Effector memory CD8-positive, alpha-beta T cell (primary cell): ENCODE measurements around the gene STAC2.

ENCODE experiments used
- ATAC-seq: fragments of 150-1000 bp; cut with Tn5 transposase; replicated peaks from 2 replicates; pipeline ENCODE4 v1.10.0; 2021; ENCODE audit warnings: mild to moderate bottlenecking, moderate library complexity
- DNase-seq, 3 experiments: peaks; one replicate each; pipeline ENCODE4 v3.0.0; 2021
- H3K27ac Mint-ChIP-seq, 2 donors: one replicate each; pipeline ENCODE4 v1.8.0; 2022; ENCODE audit warnings: mild to moderate bottlenecking in 2 of 2, mixed read lengths in 2 of 2, moderate library complexity in 2 of 2
- H3K27me3 Mint-ChIP-seq, 2 donors: one replicate each; pipeline ENCODE4 v1.8.0; 2022; ENCODE audit warnings: mixed read lengths in 2 of 2
- H3K36me3 Mint-ChIP-seq: one replicate; pipeline ENCODE4 v1.8.0; 2022; ENCODE audit warnings: mild to moderate bottlenecking, moderate library complexity, mixed read lengths; ENCODE audit not compliant: insufficient read depth
- H3K4me1 Mint-ChIP-seq, 2 donors: one replicate each; pipeline ENCODE4 v1.8.0; 2022; ENCODE audit warnings: low read depth in 2 of 2, mixed read lengths in 2 of 2
- H3K4me3 Mint-ChIP-seq, 2 donors: one replicate each; pipeline ENCODE4 v1.8.0; 2022; ENCODE audit warnings: mild to moderate bottlenecking in 2 of 2, mixed read lengths in 2 of 2, moderate library complexity in 2 of 2
- H3K9me3 Mint-ChIP-seq, 2 donors: one replicate each; pipeline ENCODE4 v1.8.0; 2022; ENCODE audit warnings: mixed read lengths in 2 of 2

Gene STAC2

DNA sequence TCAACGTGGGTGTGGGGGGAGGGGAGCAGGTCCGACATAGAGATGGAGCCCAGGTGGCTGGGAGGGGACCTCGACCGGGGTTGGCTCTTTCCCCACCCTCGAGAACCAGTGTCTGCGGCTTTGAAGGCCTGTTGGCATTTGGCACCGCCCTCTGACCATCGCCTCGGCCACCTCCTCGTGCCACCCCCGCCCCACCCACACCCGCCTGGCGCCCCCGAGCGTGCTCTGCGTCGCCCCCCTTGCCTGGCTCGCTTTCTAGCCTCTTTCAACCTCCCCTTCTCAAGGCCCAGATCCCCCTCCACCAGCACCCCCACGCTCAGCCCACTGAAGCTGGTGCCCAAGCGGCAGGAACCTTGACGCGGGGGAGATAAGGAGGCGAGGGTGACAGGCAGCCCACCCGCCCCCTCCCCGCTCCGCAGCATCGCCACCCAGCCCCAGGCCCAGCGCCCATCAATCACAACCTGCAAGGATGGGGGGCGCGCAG is 28.9 kb downstream of the STAC2 start:
- peak overlapping the region; percentile 82 to 85 for H3K27ac Mint-ChIP-seq

DNA sequence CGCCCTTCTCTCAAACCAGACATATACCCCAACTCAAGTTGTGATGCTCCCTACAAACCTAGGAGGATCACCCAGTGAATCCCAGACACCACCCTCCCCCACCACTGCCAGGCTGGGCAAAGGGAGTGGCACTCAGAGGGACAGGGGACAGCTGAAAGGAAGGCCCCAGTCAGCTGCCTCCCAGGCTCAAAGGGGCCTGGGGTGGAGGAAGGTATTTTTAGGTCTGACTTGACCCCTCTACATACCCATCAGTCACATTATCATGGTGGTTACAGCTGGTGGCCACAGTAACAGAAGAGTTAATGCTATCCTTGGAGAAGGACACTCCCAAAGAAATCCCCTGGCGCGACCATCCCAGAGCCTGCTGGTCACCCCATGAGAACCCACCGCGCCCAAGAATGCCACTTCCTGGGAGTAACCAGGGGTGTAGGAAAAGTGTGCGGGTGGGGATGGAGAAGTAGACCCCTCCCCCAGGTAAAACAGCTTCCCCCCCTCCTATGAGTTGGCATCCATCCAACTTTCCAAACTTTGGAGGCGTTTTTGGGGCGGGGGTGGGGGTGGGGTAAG is 29.4 kb downstream of the STAC2 start:
- Mint-ChIP-seq H3K9me3 (no peaks in the 10 kb centered on the region), H3K4me3 (peak overlapping the region; percentile 83 to 93), H3K4me1 (peaks cover 49 to 59% of the 10 kb centered on the region in 2 donors), H3K27ac (peak overlapping the region; percentile 82 to 85), H3K36me3 (peaks cover 44% of the 10 kb centered on the region), H3K27me3 (no peaks in the 10 kb centered on the region)
- no peak for ATAC-seq
- DNase-seq = no peak

More for the DNA sequence above, 28.9 kb downstream of the STAC2 start:
- Mint-ChIP-seq H3K4me1 (peaks cover 53 to 59% of the 10 kb centered on the region in 2 donors), H3K36me3 (peaks cover 45% of the 10 kb centered on the region), H3K4me3 (peak overlapping the region; percentile 83 to 93), H3K27me3 (no peaks in the 10 kb centered on the region), H3K9me3 (no peaks in the 10 kb centered on the region)
- no peak for ATAC-seq
- no peak for DNase-seq

DNA sequence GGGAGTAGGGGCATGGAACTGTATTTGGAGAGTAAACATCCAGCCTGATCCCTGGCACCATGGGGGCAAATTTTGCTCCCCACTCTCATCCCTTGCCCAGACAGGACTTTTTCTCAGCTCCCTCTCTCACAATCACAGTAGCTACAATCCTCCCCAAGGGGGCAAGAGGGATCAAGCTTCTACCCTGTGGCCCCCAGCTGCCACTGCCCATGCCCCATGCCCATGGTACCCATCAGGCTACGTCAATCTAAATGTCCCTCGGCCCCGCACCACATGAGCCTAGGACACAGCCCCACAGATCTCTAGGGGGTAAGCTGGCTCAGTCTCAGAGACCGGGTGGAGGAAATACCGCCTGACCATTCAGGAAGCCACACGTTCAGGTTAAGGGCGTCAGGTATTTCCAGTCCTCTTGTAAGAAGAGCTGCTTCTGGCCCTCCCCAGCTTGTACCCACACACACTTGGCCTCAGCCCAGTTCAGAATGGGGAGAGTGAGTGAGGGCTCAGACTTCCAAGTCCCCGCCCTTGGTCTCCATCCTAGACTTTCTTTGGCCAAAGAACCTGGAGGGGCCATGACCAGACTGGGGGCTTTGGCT is 30.1 kb downstream of the STAC2 start:
- peak overlapping the region; percentile 83 to 93 for H3K4me3 Mint-ChIP-seq
- no peaks in the 10 kb centered on the region for H3K27me3 Mint-ChIP-seq
- peaks cover 43 to 52% of the 10 kb centered on the region in 2 donors for H3K4me1 Mint-ChIP-seq
- no peaks in the 10 kb centered on the region for H3K9me3 Mint-ChIP-seq
- ATAC-seq (peak; percentile 43), DNase-seq (peak in 2 of 3 experiments; percentile 23 to 31)
- H3K36me3 Mint-ChIP-seq = peaks cover 44% of the 10 kb centered on the region
- peak overlapping the region in 1 of 2 donors; percentile 85 for H3K27ac Mint-ChIP-seq

DNA sequence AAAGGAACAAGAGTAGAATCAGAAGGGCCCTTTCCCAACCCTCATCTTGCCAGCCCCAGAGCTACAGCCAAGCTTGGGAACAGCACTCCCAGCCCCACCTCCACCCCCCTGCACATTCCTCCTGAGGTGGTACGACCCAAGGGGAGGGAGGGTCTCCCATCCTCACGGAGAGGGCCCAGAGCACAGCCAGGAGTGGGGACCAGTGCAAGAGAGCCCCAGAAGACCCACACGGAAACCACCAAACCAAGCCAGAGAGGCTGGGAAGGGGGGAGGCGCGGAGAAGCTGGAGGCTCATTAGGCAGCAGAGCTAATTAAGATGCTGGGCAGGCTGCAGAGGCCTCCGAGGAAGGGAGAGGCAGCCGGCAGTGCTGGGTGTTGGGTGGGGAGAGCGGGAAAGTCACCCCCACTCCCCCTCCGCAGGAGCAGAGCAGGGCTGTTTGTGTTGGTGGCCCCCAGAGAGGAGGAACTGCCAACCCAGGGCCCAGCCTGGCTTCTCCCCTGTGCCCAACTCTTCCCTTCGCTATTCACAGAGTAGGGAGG is 30.7 kb downstream of the STAC2 start:
- H3K4me3 Mint-ChIP-seq = peak overlapping the region in 1 of 2 donors; percentile 93
- H3K36me3 Mint-ChIP-seq = peaks cover 42% of the 10 kb centered on the region
- ATAC-seq (no peak), DNase-seq (no peak)
- no peaks in the 10 kb centered on the region for H3K27me3 Mint-ChIP-seq
- H3K9me3 Mint-ChIP-seq = no peaks in the 10 kb centered on the region
- peak overlapping the region in 1 of 2 donors; percentile 85 for H3K27ac Mint-ChIP-seq
- peaks cover 40 to 48% of the 10 kb centered on the region in 2 donors for H3K4me1 Mint-ChIP-seq

DNA sequence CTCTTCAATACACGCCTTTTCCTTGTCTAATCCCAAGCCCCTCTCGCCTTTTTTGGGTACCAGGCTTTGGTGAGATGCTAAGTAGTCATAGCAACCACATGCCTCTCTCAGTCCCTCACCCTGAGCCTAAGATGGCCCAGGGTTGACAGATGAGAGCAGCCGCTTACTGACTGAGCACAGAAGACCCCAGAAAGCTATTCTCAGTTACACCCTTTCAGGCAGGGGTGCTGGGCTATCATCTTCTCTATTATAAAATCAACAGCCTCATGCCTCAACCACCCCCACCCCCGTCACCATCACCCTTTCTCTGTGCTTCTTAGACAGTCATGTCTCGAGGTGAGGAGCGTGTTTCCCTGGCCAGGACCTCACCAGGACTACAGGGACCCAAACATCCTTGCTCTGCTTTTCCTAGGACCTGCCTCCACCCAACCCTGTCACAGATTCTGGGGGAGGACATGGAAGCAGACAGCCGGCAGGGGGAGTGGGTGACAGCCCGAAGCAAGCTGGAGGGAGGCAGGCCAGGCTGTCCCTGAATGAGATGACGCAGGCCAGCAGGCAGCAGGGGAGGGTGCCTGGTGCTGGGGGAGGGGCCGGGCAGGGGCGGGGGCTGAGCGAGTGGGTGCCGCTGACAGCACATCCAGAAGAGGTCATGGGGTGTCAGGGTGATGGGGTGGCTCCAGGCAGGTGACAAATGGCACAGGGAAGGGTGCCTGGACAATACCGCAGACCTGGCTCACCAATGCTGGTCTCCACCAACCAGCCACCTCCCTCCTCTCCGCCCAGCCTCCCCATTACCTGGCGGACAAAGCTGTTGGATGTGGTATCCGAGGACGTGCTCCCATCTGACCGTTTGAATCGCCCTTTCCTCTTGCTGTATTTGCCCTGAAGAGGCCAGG is 31.4 kb downstream of the STAC2 start:
- DNase-seq = no peak
- Mint-ChIP-seq H3K9me3 (no peaks in the 10 kb centered on the region), H3K36me3 (peaks cover 35% of the 10 kb centered on the region), H3K27me3 (no peaks in the 10 kb centered on the region), H3K4me1 (peaks cover 34 to 41% of the 10 kb centered on the region in 2 donors), H3K4me3 (peak overlapping the region in 1 of 2 donors; percentile 33), H3K27ac (peak overlapping the region; percentile 38 to 85)
- ATAC-seq = no peak

DNA sequence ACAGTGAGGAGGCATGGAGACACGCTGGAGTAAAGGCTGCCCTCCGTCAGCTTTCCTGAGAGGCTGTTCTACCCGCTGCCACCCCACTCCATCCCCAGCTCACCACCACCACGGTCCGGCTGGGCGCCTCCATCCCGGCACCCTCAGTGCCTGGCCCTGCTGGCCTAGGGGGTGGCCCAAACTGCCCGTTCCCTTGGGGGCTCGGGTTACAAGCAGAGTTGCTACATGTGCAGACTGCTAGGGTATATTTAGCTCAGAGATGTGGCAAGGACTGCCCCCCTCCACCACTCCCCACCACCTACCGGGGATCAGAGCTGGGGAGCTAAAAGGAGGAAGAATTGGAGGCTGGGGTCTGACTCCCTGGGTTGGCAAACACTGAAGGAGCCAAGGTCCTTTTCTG is 32.4 kb downstream of the STAC2 start:
- no peaks in the 10 kb centered on the region for H3K27me3 Mint-ChIP-seq
- H3K4me3 Mint-ChIP-seq = no peak overlapping the region
- H3K36me3 Mint-ChIP-seq = peaks cover 34% of the 10 kb centered on the region
- peak overlapping the region in 1 of 2 donors; percentile 38 for H3K27ac Mint-ChIP-seq
- H3K4me1 Mint-ChIP-seq = peaks cover 30 to 38% of the 10 kb centered on the region in 2 donors
- ATAC-seq (no peak), DNase-seq (no peak)
- H3K9me3 Mint-ChIP-seq = no peaks in the 10 kb centered on the region

DNA sequence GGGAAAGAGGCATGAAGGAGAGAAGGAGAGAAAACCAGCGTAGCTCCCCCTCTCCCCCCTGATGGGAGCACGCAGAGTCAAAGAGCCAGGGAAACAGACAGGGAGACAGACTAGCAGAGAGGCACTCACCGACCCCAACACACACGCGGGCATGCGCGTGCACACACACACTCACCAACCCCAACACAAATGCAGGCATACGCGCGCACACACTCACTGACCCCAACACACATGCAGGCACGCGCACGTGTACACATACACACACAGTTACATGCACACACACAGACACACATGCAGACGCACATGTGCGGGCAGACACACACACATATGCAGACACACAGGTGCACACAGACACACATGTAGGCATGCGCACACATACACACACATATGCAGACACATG is 32.8 kb downstream of the STAC2 start:
- no peak overlapping the region for H3K4me3 Mint-ChIP-seq
- ATAC-seq (no peak), DNase-seq (no peak)
- H3K36me3 Mint-ChIP-seq = peaks cover 39% of the 10 kb centered on the region
- peak overlapping the region in 1 of 2 donors; percentile 38 for H3K27ac Mint-ChIP-seq
- no peaks in the 10 kb centered on the region for H3K9me3 Mint-ChIP-seq
- H3K4me1 Mint-ChIP-seq = peaks cover 28 to 38% of the 10 kb centered on the region in 2 donors
- no peaks in the 10 kb centered on the region for H3K27me3 Mint-ChIP-seq

DNA sequence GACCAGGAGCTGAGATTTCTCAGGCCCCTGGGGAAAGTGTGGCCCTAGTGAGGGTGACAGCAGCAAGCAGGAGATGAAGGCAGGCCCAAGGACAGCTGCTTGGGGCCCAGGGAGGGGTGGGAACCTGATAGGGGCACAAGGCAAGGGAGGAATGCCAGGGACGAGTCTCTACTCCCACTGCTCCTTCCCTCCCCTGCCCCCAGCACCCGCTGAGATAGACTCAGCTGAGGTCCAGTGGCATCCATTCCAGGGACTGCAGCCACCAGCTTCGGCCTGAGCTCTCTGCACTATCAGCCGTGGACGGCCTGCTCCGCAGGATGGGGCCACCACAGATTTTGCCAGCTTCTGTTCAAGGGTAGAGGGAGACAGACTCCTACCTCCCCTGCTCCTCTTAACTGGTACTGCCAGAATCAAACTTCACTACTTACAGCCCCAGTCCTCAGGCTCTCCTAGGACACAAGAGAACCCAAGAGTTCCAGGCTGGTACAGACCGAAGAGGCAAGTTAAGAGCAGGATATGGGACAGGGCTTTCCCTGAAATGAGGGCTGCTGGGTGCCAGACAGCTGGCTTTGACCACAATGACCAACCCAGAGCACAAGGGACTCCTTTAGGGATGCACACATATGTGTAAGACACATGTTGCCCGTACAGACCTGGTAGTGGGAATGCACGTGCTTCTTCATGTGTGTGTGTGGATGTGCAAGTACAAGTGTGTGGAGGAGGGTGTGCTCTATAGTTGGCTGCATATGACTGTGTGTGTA is 33.8 kb downstream of the STAC2 start:
- Mint-ChIP-seq H3K36me3 (peaks cover 48% of the 10 kb centered on the region), H3K9me3 (no peaks in the 10 kb centered on the region), H3K27ac (no peak overlapping the region), H3K27me3 (no peaks in the 10 kb centered on the region), H3K4me3 (no peak overlapping the region), H3K4me1 (peaks cover 25 to 36% of the 10 kb centered on the region in 2 donors)
- no peak for DNase-seq
- ATAC-seq = no peak

DNA sequence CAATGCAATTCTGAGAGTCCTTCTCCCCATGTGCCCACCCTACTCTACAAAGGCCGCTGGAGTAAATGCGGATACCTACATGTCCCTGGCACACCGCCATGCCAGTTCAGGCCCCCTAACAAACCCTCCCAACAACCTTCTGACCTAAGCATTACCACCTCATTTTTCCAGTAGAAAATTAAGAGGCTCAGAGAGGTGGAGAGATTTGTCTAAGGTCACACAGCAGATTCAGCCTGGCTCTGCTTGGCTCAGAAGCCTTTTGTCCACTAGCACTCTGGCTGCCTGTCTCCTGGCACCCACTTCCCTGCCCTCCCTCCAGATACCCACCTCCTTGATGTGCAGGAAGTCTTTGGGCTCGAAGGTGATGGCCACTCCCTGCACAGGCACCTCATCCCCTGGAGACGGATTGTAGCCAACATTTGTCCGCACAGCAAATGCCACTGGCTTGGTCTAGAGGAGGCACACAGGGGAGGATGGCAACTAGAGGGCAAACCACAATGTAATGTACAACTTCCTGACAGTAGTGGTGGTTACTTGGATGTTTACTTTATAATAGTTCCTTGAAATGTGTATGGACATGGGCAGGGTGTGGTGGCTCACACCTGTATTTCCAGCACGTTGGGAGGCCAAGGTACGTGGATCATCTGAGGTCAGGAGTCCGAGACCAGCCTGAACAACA is 38.5 kb downstream of the STAC2 start:
- H3K4me3 Mint-ChIP-seq = no peak overlapping the region
- no peak for ATAC-seq
- no peaks in the 10 kb centered on the region for H3K27me3 Mint-ChIP-seq
- peaks cover 2 to 5% of the 10 kb centered on the region in 2 donors for H3K4me1 Mint-ChIP-seq
- H3K36me3 Mint-ChIP-seq = peaks cover 52% of the 10 kb centered on the region
- H3K9me3 Mint-ChIP-seq = no peaks in the 10 kb centered on the region
- no peak for DNase-seq
- peak overlapping the region in 1 of 2 donors; percentile 32 for H3K27ac Mint-ChIP-seq

DNA sequence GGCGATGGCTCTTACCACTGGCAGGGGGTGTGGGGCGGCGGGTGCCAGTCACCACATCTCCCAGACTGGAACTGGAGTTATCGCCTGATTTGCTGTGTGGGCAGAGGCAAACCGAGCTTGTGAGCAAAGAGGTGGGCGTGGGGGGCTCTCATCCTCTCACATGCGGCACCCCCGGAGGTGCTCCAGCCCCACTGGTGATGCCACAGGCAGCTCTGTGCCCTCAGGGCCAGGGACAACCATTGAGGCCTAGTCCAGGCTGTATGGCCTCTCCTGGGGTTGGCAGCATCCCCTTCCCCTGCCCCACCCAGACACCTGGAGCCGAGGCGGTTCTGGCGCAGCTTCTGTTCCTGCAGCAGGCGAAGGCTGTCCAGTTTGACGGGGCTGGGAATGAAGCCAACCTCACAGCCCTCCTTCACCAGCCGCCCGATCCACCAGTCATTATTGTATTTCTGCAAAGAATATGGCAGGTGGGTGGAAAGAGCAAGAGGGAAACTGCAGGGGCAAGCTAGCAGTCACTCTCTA is 39.2 kb downstream of the STAC2 start:
- DNase-seq (no peak), ATAC-seq (no peak)
- no peak overlapping the region for H3K4me3 Mint-ChIP-seq

DNA sequence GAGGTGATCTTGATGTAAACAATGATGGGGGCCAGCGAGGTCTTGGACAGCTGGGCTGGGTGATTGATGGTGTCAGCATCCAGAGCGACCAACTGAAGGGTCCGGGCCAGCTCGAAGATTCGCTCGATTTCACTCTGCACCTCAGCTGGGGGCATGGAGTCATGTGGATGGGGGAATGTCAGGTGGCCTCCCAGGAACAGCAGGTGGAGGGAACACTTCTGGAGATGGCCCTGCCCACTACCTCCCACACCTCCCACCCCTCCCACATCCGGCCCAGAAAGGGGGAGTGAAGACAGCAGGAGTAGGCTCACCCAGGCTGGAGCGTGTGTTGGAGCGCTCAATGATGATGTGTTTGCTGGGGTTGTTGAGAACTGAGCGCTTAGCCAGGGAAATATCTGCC is 42.0 kb downstream of the STAC2 start:
- no peaks in the 10 kb centered on the region for H3K27me3 Mint-ChIP-seq
- ATAC-seq (no peak), DNase-seq (no peak)
- peak overlapping the region in 1 of 2 donors; percentile 25 for H3K27ac Mint-ChIP-seq
- peaks cover 51% of the 10 kb centered on the region for H3K36me3 Mint-ChIP-seq
- no peak overlapping the region for H3K4me3 Mint-ChIP-seq
- H3K9me3 Mint-ChIP-seq = no peaks in the 10 kb centered on the region
- H3K4me1 Mint-ChIP-seq = peaks cover 0 to 2% of the 10 kb centered on the region in 2 donors

More for the DNA sequence above, 39.2 kb downstream of the STAC2 start:
- Mint-ChIP-seq H3K36me3 (peaks cover 48% of the 10 kb centered on the region), H3K4me1 (peaks cover 0 to 2% of the 10 kb centered on the region in 2 donors), H3K27me3 (no peaks in the 10 kb centered on the region), H3K9me3 (no peaks in the 10 kb centered on the region), H3K27ac (peak overlapping the region in 1 of 2 donors; percentile 81)

DNA sequence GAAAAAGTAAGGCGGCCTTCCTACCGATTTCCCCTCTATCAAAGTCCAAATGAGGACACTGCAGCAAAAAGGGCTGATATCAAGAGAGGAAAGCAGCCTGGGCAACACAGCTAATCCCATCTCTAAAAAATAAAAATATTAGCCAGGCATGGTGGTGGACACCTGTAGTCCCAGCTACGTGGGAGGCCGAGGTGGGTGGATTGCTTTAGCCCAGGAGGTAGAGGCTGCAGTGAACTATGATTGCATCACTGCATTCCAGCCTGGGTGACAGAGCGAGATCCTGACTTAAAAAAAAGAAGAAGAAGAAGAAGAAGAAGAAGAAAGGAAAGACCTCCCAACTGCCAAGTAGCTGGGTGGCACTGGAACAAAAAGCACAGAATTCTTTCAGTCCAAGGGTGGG is 42.7 kb downstream of the STAC2 start:
- H3K4me1 Mint-ChIP-seq = peaks cover 0 to 2% of the 10 kb centered on the region in 2 donors
- no peak for DNase-seq
- H3K36me3 Mint-ChIP-seq = peaks cover 49% of the 10 kb centered on the region
- H3K27me3 Mint-ChIP-seq = no peaks in the 10 kb centered on the region
- H3K4me3 Mint-ChIP-seq = no peak overlapping the region
- H3K27ac Mint-ChIP-seq = no peak overlapping the region
- no peak for ATAC-seq
- H3K9me3 Mint-ChIP-seq = no peaks in the 10 kb centered on the region
